ENCODE results near the gene ARAP1. TPM values are rescaled to one million over a fixed set of nuclear protein-coding genes. Genes with fewer than 3 reads are reported as not detected.
A peak's percentile ranks its signal among the peaks of the same experiment; 100 is the strongest.

The ARAP1 gene
- total and polyA plus RNA-seq, 10 donors = 76.7 to 365 (median 270) TPM

DNA sequence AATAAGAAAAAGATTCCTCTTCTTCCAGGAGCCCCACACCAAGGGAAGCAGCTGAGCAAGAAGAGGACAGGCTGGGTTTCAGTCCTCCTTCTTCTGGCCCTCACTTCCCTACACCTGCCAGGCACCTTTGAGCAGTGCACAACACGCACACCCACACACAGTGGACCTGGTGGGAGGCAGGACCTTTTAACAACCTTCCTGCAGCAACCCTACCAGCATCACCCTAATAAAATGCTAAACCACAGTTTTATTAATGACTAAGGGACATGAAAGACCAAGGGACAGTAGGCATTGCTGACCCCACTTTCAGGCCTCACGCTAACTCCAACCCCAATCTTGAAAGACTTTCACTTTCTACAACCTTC is 12.2 kb downstream of the ARAP1 start:
- no peak for TF ChIP-seq POLR2AphosphoS5 (IDR thresholded peaks at IDR 0.05)
- TF ChIP-seq POLR2A (IDR thresholded peaks at IDR 0.05) = no peak
- TF ChIP-seq, protein P1, sequence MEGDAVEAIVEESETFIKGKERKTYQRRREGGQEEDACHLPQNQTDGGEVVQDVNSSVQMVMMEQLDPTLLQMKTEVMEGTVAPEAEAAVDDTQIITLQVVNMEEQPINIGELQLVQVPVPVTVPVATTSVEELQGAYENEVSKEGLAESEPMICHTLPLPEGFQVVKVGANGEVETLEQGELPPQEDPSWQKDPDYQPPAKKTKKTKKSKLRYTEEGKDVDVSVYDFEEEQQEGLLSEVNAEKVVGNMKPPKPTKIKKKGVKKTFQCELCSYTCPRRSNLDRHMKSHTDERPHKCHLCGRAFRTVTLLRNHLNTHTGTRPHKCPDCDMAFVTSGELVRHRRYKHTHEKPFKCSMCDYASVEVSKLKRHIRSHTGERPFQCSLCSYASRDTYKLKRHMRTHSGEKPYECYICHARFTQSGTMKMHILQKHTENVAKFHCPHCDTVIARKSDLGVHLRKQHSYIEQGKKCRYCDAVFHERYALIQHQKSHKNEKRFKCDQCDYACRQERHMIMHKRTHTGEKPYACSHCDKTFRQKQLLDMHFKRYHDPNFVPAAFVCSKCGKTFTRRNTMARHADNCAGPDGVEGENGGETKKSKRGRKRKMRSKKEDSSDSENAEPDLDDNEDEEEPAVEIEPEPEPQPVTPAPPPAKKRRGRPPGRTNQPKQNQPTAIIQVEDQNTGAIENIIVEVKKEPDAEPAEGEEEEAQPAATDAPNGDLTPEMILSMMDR (IDR thresholded peaks at IDR 0.05 in 8 of 11, conservative IDR thresholded peaks at IDR 0.05 in 3 of 11) = no peak

DNA sequence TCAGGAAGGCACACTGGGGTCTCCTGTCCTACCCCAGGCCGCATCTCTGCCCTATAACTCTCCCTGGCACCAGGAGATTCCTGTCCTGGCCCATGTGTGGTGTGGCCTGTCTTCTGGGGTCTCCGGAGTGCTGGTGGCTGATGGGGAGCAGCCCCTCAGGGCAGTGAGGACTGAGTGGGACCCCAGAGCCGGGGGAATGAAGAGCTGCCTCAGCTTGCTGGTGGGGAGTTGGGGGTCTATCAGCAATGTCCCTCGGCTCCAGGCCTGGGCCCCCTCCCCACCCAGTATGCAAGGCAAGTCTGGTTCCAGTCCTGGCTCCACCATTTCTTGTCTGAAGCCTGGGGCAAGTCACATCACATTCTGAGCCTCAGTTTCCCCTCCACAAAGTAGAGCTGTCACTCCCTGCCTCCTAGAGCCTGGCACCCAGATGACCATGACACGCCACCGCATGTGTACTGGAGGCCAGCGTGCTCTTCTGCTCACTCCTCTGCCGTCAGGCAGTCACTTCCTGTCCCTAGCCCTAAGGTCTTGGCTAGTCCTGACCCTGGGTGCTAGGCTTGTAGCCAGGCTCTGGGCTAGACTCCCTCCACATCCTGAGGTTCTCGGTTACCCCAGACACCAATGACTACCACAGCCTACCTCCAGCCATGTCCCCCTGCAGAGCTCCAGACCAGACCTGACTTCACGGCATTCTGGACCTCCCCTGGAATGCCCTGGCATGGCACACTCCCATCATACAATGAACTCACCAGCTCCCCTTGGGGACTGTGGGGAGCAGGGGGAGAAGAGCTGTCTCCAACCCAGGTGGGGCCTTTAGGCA is 12.8 kb downstream of the ARAP1 start:
- H3K36me3 ChIP-seq = peaks cover 0 to 11% (median 0%) of the 10 kb centered on the region in 6 donors
- no peak for TF ChIP-seq POLR2A (IDR thresholded peaks at IDR 0.05)
- TF ChIP-seq POLR2AphosphoS5 (IDR thresholded peaks at IDR 0.05) = peak in 2 of 3 donors; percentile 50 to 65
- TF ChIP-seq, protein P1 (IDR thresholded peaks at IDR 0.05 in 8 of 11, conservative IDR thresholded peaks at IDR 0.05 in 3 of 11) = no peak
- 42 to 58% (median 48%) methylated on average over 7 to 10 of the region's 10 CpGs for WGBS, 5 donors
- peak overlapping the region; percentile 69 to 96 (median 94) for H3K27ac ChIP-seq
- peak overlapping the region in 5 of 8 donors; percentile 15 to 64 (median 34) for H3K4me3 ChIP-seq
- H3K4me1 ChIP-seq = peaks cover 76 to 100% (median 99%) of the 10 kb centered on the region in 6 donors
- no peaks in the 10 kb centered on the region for H3K9me3 ChIP-seq
- DNase-seq = peak; percentile 85
- intact Hi-C loops (cut with DNase I; ENCODE audit: low total_unique reads) = no loop called here
- H3K27me3 ChIP-seq (replicated peaks in 1 of 7) = no peaks in the 10 kb centered on the region

More for the DNA sequence above, 12.2 kb downstream of the ARAP1 start:
- peak overlapping the region; percentile 69 to 96 (median 94) for H3K27ac ChIP-seq
- intact Hi-C loops (cut with DNase I; ENCODE audit: low total_unique reads) = no loop called here
- H3K27me3 ChIP-seq (replicated peaks in 1 of 7) = no peaks in the 10 kb centered on the region
- peaks cover 80 to 100% (median 99%) of the 10 kb centered on the region in 6 donors for H3K4me1 ChIP-seq
- no peaks in the 10 kb centered on the region for H3K9me3 ChIP-seq
- WGBS, 5 donors = 47 to 69% (median 62%) methylated on average over 2 of the region's 2 CpGs
- H3K36me3 ChIP-seq = peaks cover 0 to 11% (median 0%) of the 10 kb centered on the region in 6 donors
- peak; percentile 77 for DNase-seq
- H3K4me3 ChIP-seq = peak overlapping the region in 1 of 8 donors; percentile 64

DNA sequence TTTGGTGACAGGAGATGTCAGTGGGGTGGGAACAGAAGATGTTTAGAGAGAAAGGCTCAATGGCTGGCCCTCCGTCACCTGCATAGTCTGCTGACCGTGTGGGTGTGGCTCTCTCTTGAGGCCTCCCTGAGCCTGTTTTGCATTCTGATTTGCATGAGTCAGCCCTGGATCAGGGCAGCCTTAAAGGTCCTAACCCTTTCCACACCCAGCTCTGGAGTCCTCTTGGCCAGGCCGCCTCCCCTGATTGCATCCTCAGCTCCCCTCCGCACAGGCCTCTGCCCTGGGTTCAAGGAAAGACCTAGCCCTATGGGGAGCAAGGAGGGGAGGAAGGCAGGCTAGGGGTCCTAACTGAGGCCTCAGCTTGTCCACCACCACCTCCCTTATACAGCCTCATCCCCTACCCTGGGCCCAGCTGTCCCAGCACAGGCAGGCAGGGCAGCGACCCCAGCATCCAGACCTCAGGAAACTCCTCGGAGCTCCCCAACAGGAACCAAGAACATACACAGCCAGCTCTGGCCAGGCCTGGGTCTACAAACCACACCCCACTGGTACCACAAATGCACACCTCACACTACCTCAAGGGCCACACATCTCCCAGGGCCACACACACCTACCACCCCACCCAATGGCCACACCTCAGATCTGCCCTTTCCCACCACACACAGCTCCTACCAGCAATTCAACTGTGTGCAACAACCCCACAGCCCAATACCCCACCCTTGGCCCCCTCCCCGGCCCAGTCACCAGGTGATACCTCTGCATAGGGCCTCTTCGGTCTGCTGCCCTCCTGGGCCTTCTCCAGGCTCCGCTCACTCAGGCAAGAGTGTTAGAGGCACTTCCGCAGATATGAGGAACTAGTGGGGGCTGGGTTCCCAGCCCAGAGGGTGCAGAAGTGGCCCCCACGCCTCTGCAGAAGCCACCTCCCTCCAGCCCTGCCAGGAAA is 13.7 kb downstream of the ARAP1 start:
- Histone ChIP-seq H3K4me1 (peaks cover 67 to 100% (median 98%) of the 10 kb centered on the region in 6 donors), H3K9me3 (no peaks in the 10 kb centered on the region), H3K4me3 (peak overlapping the region; percentile 5 to 64 (median 26)), H3K27ac (peak overlapping the region; percentile 69 to 96 (median 94)), H3K36me3 (peaks cover 0 to 18% (median 0%) of the 10 kb centered on the region in 6 donors), H3K27me3 (replicated peaks in 1 of 7) (no peaks in the 10 kb centered on the region)
- peak; percentile 95 for DNase-seq
- intact Hi-C loops (cut with DNase I; ENCODE audit: low total_unique reads) = no loop called here
- 35 to 61% (median 53%) methylated on average over 10 to 11 of the region's 11 CpGs for WGBS, 5 donors
- TF ChIP-seq POLR2AphosphoS5 (IDR thresholded peaks at IDR 0.05) (peak; percentile 80 to 87 (median 81)), POLR2A (IDR thresholded peaks at IDR 0.05) (peak in 1 of 3 donors; percentile 25)
- TF ChIP-seq, protein P1 (IDR thresholded peaks at IDR 0.05 in 8 of 11, conservative IDR thresholded peaks at IDR 0.05 in 3 of 11) = no peak

All from spleen (tissue), 11 donors.